ENCODE results near the gene EMC8.

- TF ChIP-seq CTCF (IDR thresholded peaks at IDR 0.05; ENCODE audit: low read depth, low read length) (no peak), EZH2phosphoT487 (IDR thresholded peaks at IDR 0.05; ENCODE audit: low read depth) (no peak)
Observed at GRCh38 chr16:85733155-85733838, 66.0 kb downstream of the EMC8 start.

All from OCI-LY3 (cell line).